DND-41 (cell line): ENCODE measurements around the gene ZCCHC24.

Experiments used
- ATAC-seq: fragments of 200-7000 bp; cut with Tn5 transposase; 3 replicates; pipeline ENCODE4 v1.9.1; 2021; ENCODE audit warnings: low read depth; ENCODE audit not compliant: insufficient read depth
- DNase-seq: peaks from one replicate; pipeline ENCODE4 v3.0.0-alpha.2; 2020
- H2AFZ ChIP-seq: 2 replicates; pipeline ENCODE4 v1.6.0; 2012; ENCODE audit warnings: low read depth, low read length
- H3K27ac ChIP-seq: 2 replicates; pipeline ENCODE4 v1.5.1; 2012; ENCODE audit warnings: low read length, inconsistent platforms
- H3K27me3 ChIP-seq: fragments of 200-600 bp; sonication (generic); 2 replicates; pipeline ENCODE4 v1.6.0; 2012; ENCODE audit warnings: low read length, mild to moderate bottlenecking, inconsistent platforms; ENCODE audit not compliant: insufficient read depth, poor library complexity
- H3K36me3 ChIP-seq: 2 replicates; pipeline ENCODE4 v1.5.1; 2012; ENCODE audit warnings: low read length, inconsistent platforms; ENCODE audit not compliant: insufficient read depth
- H3K4me1 ChIP-seq: 2 replicates; pipeline ENCODE4 v1.5.1; 2012; ENCODE audit warnings: mild to moderate bottlenecking, low read length; ENCODE audit not compliant: insufficient read depth
- H3K4me2 ChIP-seq: 2 replicates; pipeline ENCODE4 v1.6.0; 2012; ENCODE audit warnings: mild to moderate bottlenecking, moderate library complexity, low read length, inconsistent platforms; ENCODE audit not compliant: insufficient read depth
- H3K4me3 ChIP-seq, 2 experiments: fragments of 200-600 bp in 1 of 2; shearing (Covaris generic) in 1 of 2; 2 replicates each; pipeline ENCODE4 v1.5.1; 2012 to 2016; ENCODE audit warnings: inconsistent platforms in 2 of 2, low read length in 2 of 2, mild to moderate bottlenecking in 2 of 2, low read depth in 1 of 2, moderate library complexity in 1 of 2
- H3K79me2 ChIP-seq: 2 replicates; pipeline ENCODE4 v1.6.0; 2012; ENCODE audit warnings: low read length, inconsistent platforms; ENCODE audit not compliant: insufficient read depth
- H3K9ac ChIP-seq: 2 replicates; pipeline ENCODE4 v1.6.0; 2012; ENCODE audit warnings: low read depth, mild to moderate bottlenecking, inconsistent platforms, low read length, moderate library complexity
- H3K9me3 ChIP-seq: 2 replicates; pipeline ENCODE4 v1.5.1; 2012; ENCODE audit warnings: low read length, moderate library complexity, mild to moderate bottlenecking, inconsistent platforms; ENCODE audit not compliant: insufficient read depth, severe bottlenecking
- H4K20me1 ChIP-seq: 2 replicates; pipeline ENCODE4 v1.6.0; 2012; ENCODE audit warnings: low read length; ENCODE audit not compliant: insufficient read depth
- CTCF ChIP-seq: IDR thresholded peaks from 2 replicates; pipeline ENCODE4 v1.5.1; 2012; ENCODE audit warnings: borderline replicate concordance, low read length, moderate library complexity, mild to moderate bottlenecking; ENCODE audit not compliant: poor library complexity, severe bottlenecking; ENCODE audit errors: extremely low read depth
- EZH2 ChIP-seq: IDR thresholded peaks from 3 replicates; pipeline ENCODE4 v1.6.1; 2012; ENCODE audit warnings: borderline replicate concordance, low read depth, mild to moderate bottlenecking, moderate library complexity, low read length, inconsistent platforms; ENCODE audit not compliant: severe bottlenecking

Gene ZCCHC24

GRCh38 chr10:79385804-79386531, 59.5 kb downstream of the ZCCHC24 start:
- H3K27me3 ChIP-seq, result peaks cover 2% of the 10 kb centered on the region
- peaks cover 10% of the 10 kb centered on the region for H4K20me1 ChIP-seq
- H3K36me3 ChIP-seq, result no peaks in the 10 kb centered on the region
- H3K9ac ChIP-seq, result no peak overlapping the region
- H2AFZ ChIP-seq, result no peak overlapping the region
- no peak for DNase-seq
- peaks cover 6% of the 10 kb centered on the region; the same call in 1 of the 2 replicates for H3K4me1 ChIP-seq
- H3K4me2 ChIP-seq, result no peak overlapping the region
- no peak for ATAC-seq
- no peaks in the 10 kb centered on the region for H3K79me2 ChIP-seq
- no peaks in the 10 kb centered on the region for H3K9me3 ChIP-seq
- TF ChIP-seq CTCF (peak; percentile 12), EZH2 (no peak)
- no peak overlapping the region for H3K27ac ChIP-seq
- H3K4me3 ChIP-seq, result no peak overlapping the region

GRCh38 chr10:79385392-79385795, 60.0 kb downstream of the ZCCHC24 start:
- Histone ChIP-seq H3K79me2 (no peaks in the 10 kb centered on the region), H3K27ac (no peak overlapping the region), H3K36me3 (no peaks in the 10 kb centered on the region), H3K4me3 (no peak overlapping the region), H3K4me2 (no peak overlapping the region), H3K27me3 (peaks cover 2% of the 10 kb centered on the region), H4K20me1 (peaks cover 13% of the 10 kb centered on the region), H3K4me1 (peaks cover 6% of the 10 kb centered on the region; the same call in 1 of the 2 replicates), H3K9ac (no peak overlapping the region), H2AFZ (no peak overlapping the region), H3K9me3 (no peaks in the 10 kb centered on the region)
- TF ChIP-seq EZH2 (no peak), CTCF (no peak)
- no peak for ATAC-seq
- DNase-seq, result no peak

GRCh38 chr10:79384773-79385391, 60.5 kb downstream of the ZCCHC24 start:
- Histone ChIP-seq H3K4me3 (no peak overlapping the region), H3K4me1 (peaks cover 6% of the 10 kb centered on the region; the same call in 1 of the 2 replicates), H3K27me3 (peaks cover 2% of the 10 kb centered on the region), H3K36me3 (no peaks in the 10 kb centered on the region), H3K27ac (no peak overlapping the region), H4K20me1 (peaks cover 16% of the 10 kb centered on the region), H3K79me2 (no peaks in the 10 kb centered on the region), H2AFZ (no peak overlapping the region), H3K4me2 (no peak overlapping the region), H3K9me3 (no peaks in the 10 kb centered on the region), H3K9ac (no peak overlapping the region)
- TF ChIP-seq EZH2 (no peak), CTCF (no peak)
- ATAC-seq (no peak), DNase-seq (no peak)
